Hepatocyte (in vitro differentiated cells): Measurements from ENCODE around the gene SLC47A2. TPM values are rescaled to one million over a fixed set of nuclear protein-coding genes. Genes with fewer than 3 reads are reported as not detected.

Experiments used
- DNase-seq: peaks from one replicate; pipeline ENCODE4 v3.0.0-alpha.2; 2016; ENCODE audit warnings: low spot score
- H2AFZ ChIP-seq: fragments of 200-600 bp; sonication (generic); 2 replicates; pipeline ENCODE4 v1.6.0; 2016; ENCODE audit warnings: antibody characterized with exemption, mild to moderate bottlenecking
- H3K27ac ChIP-seq: fragments of 200-600 bp; sonication (generic); 2 replicates; pipeline ENCODE4 v1.5.1; 2016; ENCODE audit warnings: mild to moderate bottlenecking
- H3K27me3 ChIP-seq: fragments of 200-600 bp; sonication (generic); 2 replicates; pipeline ENCODE4 v1.6.1; 2016
- H3K36me3 ChIP-seq: fragments of 200-600 bp; sonication (generic); replicated peaks from 2 replicates; pipeline ENCODE4 v1.5.1; 2016; ENCODE audit warnings: low read depth; ENCODE audit not compliant: insufficient read depth
- H3K4me1 ChIP-seq: fragments of 200-600 bp; sonication (generic); 2 replicates; pipeline ENCODE4 v1.5.1; 2016; ENCODE audit warnings: mild to moderate bottlenecking, moderate library complexity; ENCODE audit not compliant: insufficient read depth
- H3K4me2 ChIP-seq: fragments of 200-600 bp; sonication (generic); 2 replicates; pipeline ENCODE4 v1.6.0; 2016
- H3K4me3 ChIP-seq: fragments of 200-600 bp; sonication (generic); 2 replicates; pipeline ENCODE4 v1.5.1; 2016; ENCODE audit warnings: mild to moderate bottlenecking
- H3K79me2 ChIP-seq: fragments of 200-600 bp; sonication (generic); 2 replicates; pipeline ENCODE4 v1.6.0; 2017; ENCODE audit warnings: mild to moderate bottlenecking
- H3K9me2 ChIP-seq: fragments of 200-600 bp; sonication (generic); replicated peaks from 2 replicates; pipeline ENCODE4 v1.6.0; 2017; ENCODE audit warnings: mild to moderate bottlenecking; ENCODE audit not compliant: insufficient read depth
- H3K9me3 ChIP-seq: fragments of 200-600 bp; sonication (generic); 2 replicates; pipeline ENCODE4 v1.5.1; 2016; ENCODE audit warnings: low read depth, mild to moderate bottlenecking
- H4K20me1 ChIP-seq: fragments of 200-600 bp; sonication (generic); 2 replicates; pipeline ENCODE4 v1.6.0; 2016; ENCODE audit warnings: mild to moderate bottlenecking; ENCODE audit not compliant: insufficient read depth, poor library complexity, severe bottlenecking
- CTCF ChIP-seq: fragments of 200-600 bp; sonication (generic); IDR thresholded peaks from 2 replicates; pipeline ENCODE4 v1.5.1; 2016; ENCODE audit warnings: antibody characterized with exemption, mild to moderate bottlenecking; ENCODE audit not compliant: poor library complexity
- EZH2 ChIP-seq: fragments of 200-600 bp; sonication (generic); IDR thresholded peaks from 2 replicates; pipeline ENCODE4 v1.6.1; 2016; ENCODE audit warnings: antibody characterized with exemption, mild to moderate bottlenecking, borderline replicate concordance
- EZH2phosphoT487 ChIP-seq: fragments of 200-600 bp; sonication (generic); IDR thresholded peaks from one replicate; pipeline ENCODE4 v1.6.1; 2018; ENCODE audit warnings: antibody characterized with exemption, mild to moderate bottlenecking, low read depth, moderate library complexity; ENCODE audit not compliant: unreplicated experiment, severe bottlenecking
- WGBS: methylation state at CpG from one replicate; pipeline ENCODE4 v1.1.6; 2016; ENCODE audit warnings: low lambda C conversion rate; ENCODE audit errors: missing lambda C conversion rate; 5-methylcytosine and 5-hydroxymethylcytosine counted together
- polyA plus RNA-seq: library from polyadenylated mRNA; unstranded; fragments of >200 nt; fragmentation: Nextera tagmentation; extraction: Ambion mirVana; gene quantifications from 2 replicates; pipeline ENCODE4 v1.2.1, GENCODE V29; 2016
- total RNA-seq: library from RNA; depleted of rRNA; stranded (reverse); fragments of >200 nt; gene quantifications from 2 replicates; pipeline ENCODE4 v1.2.3, GENCODE V29; 2014

The SLC47A2 gene
- total and polyA plus RNA-seq, 2 experiments from 2014 or later: 0.07 TPM; not detected in 1

DNA sequence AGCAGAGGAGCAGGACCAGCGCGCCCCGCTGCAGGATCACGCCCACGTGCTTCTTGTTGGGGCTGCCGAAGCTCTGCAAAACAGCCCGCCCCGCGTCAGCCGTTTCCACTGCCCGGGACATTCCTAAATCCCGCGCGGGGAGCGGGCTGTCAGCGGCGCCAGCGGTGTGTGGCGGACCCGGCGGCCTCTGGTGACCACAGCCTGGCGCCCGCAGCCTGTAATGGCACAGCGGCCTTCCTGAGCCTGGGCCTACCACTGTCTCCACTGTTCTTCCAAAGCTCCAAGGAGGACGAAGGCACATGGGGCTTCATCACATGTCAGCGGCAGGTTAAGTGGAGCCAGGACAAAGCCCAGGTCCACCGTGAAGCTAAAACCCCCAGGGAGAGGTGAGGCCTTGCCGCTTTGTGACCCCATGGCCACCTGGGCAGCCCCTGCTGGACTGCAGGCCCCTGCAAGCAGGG, 2.5 kb downstream of the SLC47A2 start:
- no peak for DNase-seq
- no peak overlapping the region for H3K4me3 ChIP-seq
- no peak overlapping the region for H2AFZ ChIP-seq
- TF ChIP-seq CTCF: no peak
- TF ChIP-seq EZH2phosphoT487: no peak
- no peak for TF ChIP-seq EZH2
- no peak overlapping the region for H3K4me2 ChIP-seq
- H4K20me1 ChIP-seq: no peaks in the 10 kb centered on the region
- no peaks in the 10 kb centered on the region for H3K9me2 ChIP-seq
- no peak overlapping the region for H3K27ac ChIP-seq
- H3K4me1 ChIP-seq: no peaks in the 10 kb centered on the region
- no peaks in the 10 kb centered on the region for H3K79me2 ChIP-seq
- 97% methylated on average over 28 of the region's 28 CpGs for WGBS
- no peaks in the 10 kb centered on the region for H3K27me3 ChIP-seq
- H3K36me3 ChIP-seq: no peaks in the 10 kb centered on the region
- no peaks in the 10 kb centered on the region for H3K9me3 ChIP-seq

GRCh38 chr17:19713462-19713861, 2.9 kb downstream of the SLC47A2 start:
- Histone ChIP-seq H3K9me2 (no peaks in the 10 kb centered on the region), H3K9me3 (no peaks in the 10 kb centered on the region), H2AFZ (no peak overlapping the region), H4K20me1 (no peaks in the 10 kb centered on the region), H3K27me3 (no peaks in the 10 kb centered on the region), H3K4me3 (no peak overlapping the region), H3K4me1 (no peaks in the 10 kb centered on the region), H3K4me2 (no peak overlapping the region), H3K27ac (no peak overlapping the region), H3K79me2 (no peaks in the 10 kb centered on the region), H3K36me3 (no peaks in the 10 kb centered on the region)
- 84% methylated on average over 14 of the region's 16 CpGs for WGBS
- DNase-seq: no peak
- TF ChIP-seq EZH2phosphoT487 (no peak), EZH2 (no peak), CTCF (no peak)

DNA sequence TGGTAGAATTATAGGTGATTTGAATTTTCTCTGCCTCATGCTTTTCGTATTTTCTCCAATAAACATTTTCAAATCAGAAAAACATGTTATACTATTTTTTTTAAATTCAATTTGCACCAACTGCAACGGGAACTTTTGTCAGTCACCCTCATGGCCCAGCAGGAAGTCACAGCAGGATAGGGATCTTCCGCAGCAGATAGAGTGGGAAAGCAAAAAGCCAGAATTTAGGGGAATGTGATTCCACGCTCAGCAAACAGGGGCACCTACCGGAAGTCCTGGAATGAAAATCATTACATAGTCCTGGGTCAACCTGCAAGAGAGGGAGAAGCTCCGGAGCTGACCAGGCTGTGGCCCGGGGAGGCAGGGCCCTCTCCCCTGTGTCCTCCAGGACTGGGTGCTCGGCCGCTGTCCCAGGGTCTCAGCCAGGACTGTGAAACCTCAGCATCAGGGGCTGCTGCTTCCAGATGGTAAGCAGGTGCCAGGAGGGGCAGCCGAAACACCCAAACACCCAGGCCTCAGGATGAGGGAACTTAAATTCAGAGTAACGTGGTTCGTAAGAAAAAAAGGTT, 3.9 kb downstream of the SLC47A2 start:
- Histone ChIP-seq H3K9me3 (no peaks in the 10 kb centered on the region), H3K27ac (no peak overlapping the region), H2AFZ (no peak overlapping the region), H3K36me3 (no peaks in the 10 kb centered on the region), H4K20me1 (no peaks in the 10 kb centered on the region), H3K4me2 (no peak overlapping the region), H3K4me3 (no peak overlapping the region), H3K79me2 (no peaks in the 10 kb centered on the region), H3K27me3 (no peaks in the 10 kb centered on the region), H3K9me2 (no peaks in the 10 kb centered on the region), H3K4me1 (no peaks in the 10 kb centered on the region)
- 87% methylated on average over 12 of the region's 12 CpGs for WGBS
- no peak for DNase-seq
- TF ChIP-seq CTCF (no peak), EZH2phosphoT487 (no peak), EZH2 (no peak)

- no peak overlapping the region for H3K27ac ChIP-seq
- no peaks in the 10 kb centered on the region for H4K20me1 ChIP-seq
- no peak overlapping the region for H3K4me3 ChIP-seq
- H3K4me2 ChIP-seq: no peak overlapping the region
- H3K4me1 ChIP-seq: no peaks in the 10 kb centered on the region
- H2AFZ ChIP-seq: no peak overlapping the region
- H3K79me2 ChIP-seq: no peaks in the 10 kb centered on the region
- no peaks in the 10 kb centered on the region for H3K36me3 ChIP-seq
- TF ChIP-seq CTCF: no peak
- TF ChIP-seq EZH2: no peak
- TF ChIP-seq EZH2phosphoT487: no peak
- no peaks in the 10 kb centered on the region for H3K9me3 ChIP-seq
- H3K9me2 ChIP-seq: no peaks in the 10 kb centered on the region
- H3K27me3 ChIP-seq: no peaks in the 10 kb centered on the region
- no peak for DNase-seq
- 84% methylated on average over 3 of the region's 3 CpGs for WGBS
Measured at GRCh38 chr17:19709841-19710240, 6.5 kb downstream of the SLC47A2 start.
